A549 (cell line): ENCODE data around the gene SMAD3. TPM values are rescaled to one million over a fixed set of nuclear protein-coding genes. Genes with fewer than 3 reads are reported as not detected.

Experiments used
- ATAC-seq, 2 experiments: fragments of 200-7000 bp in 1 of 2; fragments of >200 bp in 1 of 2; cut with Nextera tagmentation in 1 of 2; cut with Tn5 transposase in 1 of 2; 3 replicates each; pipeline versions ENCODE4 v1.8.0 to v1.9.1; 2018 to 2020; ENCODE audit warnings: mild to moderate bottlenecking in 1 of 2, moderate library complexity in 1 of 2
- CTCF ChIA-PET: fragments of 300-600 bp; sonication (Branson Sonifier 250); formaldehyde crosslinking; extraction: SDS; loops from one replicate; lab custom pipeline; 2021; ENCODE audit warnings: antibody characterized with exemption, inconsistent platforms; lab: Yijun Ruan, JAX
- POLR2A ChIA-PET: fragments of 350-600 bp; formaldehyde crosslinking; extraction: SDS; loops from one replicate; lab custom pipeline; 2021; ENCODE audit warnings: antibody characterized with exemption, inconsistent platforms; lab: Yijun Ruan, JAX
- DNase-seq, 2 experiments: peaks; one replicate each; pipeline versions ENCODE4 v3.0.0 to v3.0.0-alpha.2; 2011 to 2016; ENCODE audit warnings: low read depth in 1 of 2, low spot score in 1 of 2
- FAIRE-seq: peaks from 2 replicates; lab custom pipeline; 2011; peaks lifted over from hg19 to GRCh38; lab: Jason Lieb, UNC
- H3K27ac ChIP-seq, 2 experiments: fragments of >200 bp; sonication (Bioruptor Twin); formaldehyde crosslinking; 3 replicates each; pipeline ENCODE4 v1.5.1; 2016 to 2017
- H3K4me1 ChIP-seq: fragments of >200 bp; sonication (Bioruptor Twin); formaldehyde crosslinking; 3 replicates; pipeline ENCODE4 v1.6.1; 2016
- H3K4me2 ChIP-seq: fragments of >200 bp; sonication (Bioruptor Twin); formaldehyde crosslinking; 3 replicates; pipeline ENCODE4 v1.6.1; 2016
- H3K4me3 ChIP-seq: fragments of >200 bp; sonication (Bioruptor Twin); formaldehyde crosslinking; 3 replicates; pipeline ENCODE4 v1.5.1; 2016
- H3K9me3 ChIP-seq: fragments of >200 bp; sonication (Bioruptor Twin); formaldehyde crosslinking; 3 replicates; pipeline ENCODE4 v1.6.1; 2016
- CEBPB ChIP-seq, 2 experiments: fragments of >200 bp in 1 of 2; sonication (Bioruptor Twin) in 1 of 2; formaldehyde crosslinking in 1 of 2; IDR thresholded peaks; 2 replicates each; pipeline ENCODE4 v1.6.1; 2012 to 2016
- EHF ChIP-seq: fragments of 250-450 bp; sonication (Bioruptor Pico); IDR thresholded peaks from 2 replicates; pipeline ENCODE4 v1.5.0; 2020; ENCODE audit warnings: mild to moderate bottlenecking
- ESRRA ChIP-seq: fragments of 150-350 bp; IDR thresholded peaks from 2 replicates; pipeline ENCODE4 v1.6.1; 2014; ENCODE audit warnings: mild to moderate bottlenecking, low read length, borderline replicate concordance
- HEYL ChIP-seq: fragments of 250-450 bp; sonication (Bioruptor Pico); IDR thresholded peaks from 2 replicates; pipeline ENCODE4 v1.8.0; 2021; ENCODE audit warnings: mild to moderate bottlenecking, moderate library complexity
- JUN ChIP-seq, 2 experiments: fragments of >200 bp; sonication (Bioruptor Twin); formaldehyde crosslinking; IDR thresholded peaks; 2 replicates in 1 of 2; 3 replicates in 1 of 2; pipeline ENCODE4 v1.6.1; 2016 to 2017
- MAFK ChIP-seq: fragments of 450-650 bp; IDR thresholded peaks from 2 replicates; pipeline ENCODE4 v1.6.1; 2014; ENCODE audit not compliant: partially characterized antibody
- RAD21 ChIP-seq, 2 experiments: fragments of >200 bp in 1 of 2; sonication (Bioruptor Twin) in 1 of 2; formaldehyde crosslinking in 1 of 2; IDR thresholded peaks in 1 of 2; conservative IDR thresholded peaks in 1 of 2; 2 replicates in 1 of 2; 3 replicates in 1 of 2; pipeline ENCODE4 v1.6.1; 2012 to 2018; ENCODE audit warnings: inconsistent platforms in 1 of 2
- SMC3 ChIP-seq: fragments of >200 bp; sonication (Bioruptor Twin); formaldehyde crosslinking; IDR thresholded peaks from 3 replicates; pipeline ENCODE4 v1.6.1; 2018; ENCODE audit warnings: inconsistent platforms
- SREBF2 ChIP-seq: fragments of 450-650 bp; IDR thresholded peaks from 2 replicates; pipeline ENCODE4 v1.6.1; 2014; ENCODE audit warnings: mild to moderate bottlenecking, moderate library complexity
- ZC3H11A ChIP-seq: fragments of 450-650 bp; IDR thresholded peaks from 2 replicates; pipeline ENCODE4 v1.6.1; 2014; ENCODE audit warnings: antibody characterized with exemption, mild to moderate bottlenecking
- ZNF302 ChIP-seq: fragments of 250-450 bp; sonication (Bioruptor Pico); IDR thresholded peaks from 2 replicates; pipeline ENCODE4 v1.9.0; 2021; ENCODE audit warnings: inconsistent platforms, mild to moderate bottlenecking, moderate library complexity
- WGBS: methylation state at CpG from one replicate; pipeline ENCODE4 v1.1.6; 2017; ENCODE audit errors: missing lambda C conversion rate; 5-methylcytosine and 5-hydroxymethylcytosine counted together
- polyA plus RNA-seq, 4 experiments: library from polyadenylated mRNA; depleted of rRNA in 3 of 4; stranded (reverse); fragments of >200 nt; fragmentation: RNase III in 1 of 4; extraction: RNeasy Plus Mini Kit Qiagen cat#74134 plus additional on column Dnase treatment in 1 of 4; gene quantifications; 2 replicates in 3 of 4; 3 replicates in 1 of 4; pipeline ENCODE4 v1.2.3, GENCODE V29; 2011 to 2017
- TF ChIP-seq, protein P1 (sequence below): IDR thresholded peaks from 2 replicates; pipeline ENCODE4 v1.6.1; 2012
- TF ChIP-seq, protein P2 (sequence below): fragments of 250-450 bp; sonication (Bioruptor Pico); IDR thresholded peaks from 2 replicates; pipeline ENCODE4 v1.5.0; 2021; ENCODE audit warnings: mild to moderate bottlenecking, moderate library complexity, borderline replicate concordance
- TF ChIP-seq, protein P3 (sequence below): fragments of 250-450 bp; sonication (Bioruptor Pico); IDR thresholded peaks from 2 replicates; pipeline ENCODE4 v1.5.0; 2020; ENCODE audit warnings: low read depth, mild to moderate bottlenecking, moderate library complexity

SMAD3 gene
- polyA plus RNA-seq, 2 of the 4 experiments (the other 2 are of a cell fraction): 74.6 to 77.2 TPM

DNA sequence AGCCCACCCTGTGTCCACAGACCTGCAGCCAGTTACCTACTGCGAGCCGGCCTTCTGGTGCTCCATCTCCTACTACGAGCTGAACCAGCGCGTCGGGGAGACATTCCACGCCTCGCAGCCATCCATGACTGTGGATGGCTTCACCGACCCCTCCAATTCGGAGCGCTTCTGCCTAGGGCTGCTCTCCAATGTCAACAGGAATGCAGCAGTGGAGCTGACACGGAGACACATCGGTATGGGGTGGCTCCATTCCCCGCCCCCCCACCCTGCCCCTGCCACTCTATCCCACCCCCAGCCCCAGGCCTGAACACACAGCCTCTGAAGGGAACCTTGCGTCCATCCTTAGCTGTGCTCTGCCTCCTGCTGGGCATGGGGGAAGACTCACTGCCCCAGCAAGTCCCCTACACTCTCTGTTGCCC lies 115.8 kb downstream of the SMAD3 start:
- DNase-seq: no peak
- H3K4me3 ChIP-seq: no peak overlapping the region
- no peaks in the 10 kb centered on the region for H3K9me3 ChIP-seq
- H3K27ac ChIP-seq: peak overlapping the region in 1 of 2 experiments; percentile 84; a peak in 3 of 6 replicates
- POLR2A ChIA-PET: interaction anchor here (0.7 kb wide), 1 partner anchor 132 kb away, joined by 4 read pairs; no protein-coding TSS in a partner anchor
- 95% methylated on average over 13 of the region's 15 CpGs for WGBS
- no peak for FAIRE-seq
- H3K4me1 ChIP-seq: peaks cover 74% of the 10 kb centered on the region
- TF ChIP-seq, protein P1, sequence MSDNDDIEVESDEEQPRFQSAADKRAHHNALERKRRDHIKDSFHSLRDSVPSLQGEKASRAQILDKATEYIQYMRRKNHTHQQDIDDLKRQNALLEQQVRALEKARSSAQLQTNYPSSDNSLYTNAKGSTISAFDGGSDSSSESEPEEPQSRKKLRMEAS: no peak
- TF ChIP-seq, protein P2, sequence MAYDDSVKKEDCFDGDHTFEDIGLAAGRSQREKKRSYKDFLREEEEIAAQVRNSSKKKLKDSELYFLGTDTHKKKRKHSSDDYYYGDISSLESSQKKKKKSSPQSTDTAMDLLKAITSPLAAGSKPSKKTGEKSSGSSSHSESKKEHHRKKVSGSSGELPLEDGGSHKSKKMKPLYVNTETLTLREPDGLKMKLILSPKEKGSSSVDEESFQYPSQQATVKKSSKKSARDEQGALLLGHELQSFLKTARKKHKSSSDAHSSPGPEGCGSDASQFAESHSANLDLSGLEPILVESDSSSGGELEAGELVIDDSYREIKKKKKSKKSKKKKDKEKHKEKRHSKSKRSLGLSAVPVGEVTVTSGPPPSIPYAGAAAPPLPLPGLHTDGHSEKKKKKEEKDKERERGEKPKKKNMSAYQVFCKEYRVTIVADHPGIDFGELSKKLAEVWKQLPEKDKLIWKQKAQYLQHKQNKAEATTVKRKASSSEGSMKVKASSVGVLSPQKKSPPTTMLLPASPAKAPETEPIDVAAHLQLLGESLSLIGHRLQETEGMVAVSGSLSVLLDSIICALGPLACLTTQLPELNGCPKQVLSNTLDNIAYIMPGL (CRISPR knock-in tag): no peak
- TF ChIP-seq SMC3 (peak; percentile 21; the same call in 1 of the 3 replicates), HEYL (no peak), JUN (IDR thresholded peaks at IDR 0.05) (peak in 1 of 2 experiments; percentile 42; a peak in 1 of 5 replicates), ZC3H11A (no peak), SREBF2 (no peak), MAFK (no peak), RAD21 (conservative IDR thresholded peaks at IDR 0.05 in 1 of 2, IDR thresholded peaks at IDR 0.05 in 1 of 2) (peak; percentile 28 to 31; a peak in 3 of 5 replicates), ZNF302 (CRISPR knock-in tag) (no peak)
- TF ChIP-seq, protein P3, sequence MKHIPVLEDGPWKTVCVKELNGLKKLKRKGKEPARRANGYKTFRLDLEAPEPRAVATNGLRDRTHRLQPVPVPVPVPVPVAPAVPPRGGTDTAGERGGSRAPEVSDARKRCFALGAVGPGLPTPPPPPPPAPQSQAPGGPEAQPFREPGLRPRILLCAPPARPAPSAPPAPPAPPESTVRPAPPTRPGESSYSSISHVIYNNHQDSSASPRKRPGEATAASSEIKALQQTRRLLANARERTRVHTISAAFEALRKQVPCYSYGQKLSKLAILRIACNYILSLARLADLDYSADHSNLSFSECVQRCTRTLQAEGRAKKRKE: no peak
- H3K4me2 ChIP-seq: no peak overlapping the region
- CTCF ChIA-PET: interaction anchor here (1.0 to 1.3 kb wide), 5 partner anchors 8 to 237 kb away, joined by 3 to 4 read pairs (median 3); no protein-coding TSS in a partner anchor
- 0 out of 6 replicates have a peak, but pooled peaks of 1 of the 2 experiments have one; percentile 4 for ATAC-seq

DNA sequence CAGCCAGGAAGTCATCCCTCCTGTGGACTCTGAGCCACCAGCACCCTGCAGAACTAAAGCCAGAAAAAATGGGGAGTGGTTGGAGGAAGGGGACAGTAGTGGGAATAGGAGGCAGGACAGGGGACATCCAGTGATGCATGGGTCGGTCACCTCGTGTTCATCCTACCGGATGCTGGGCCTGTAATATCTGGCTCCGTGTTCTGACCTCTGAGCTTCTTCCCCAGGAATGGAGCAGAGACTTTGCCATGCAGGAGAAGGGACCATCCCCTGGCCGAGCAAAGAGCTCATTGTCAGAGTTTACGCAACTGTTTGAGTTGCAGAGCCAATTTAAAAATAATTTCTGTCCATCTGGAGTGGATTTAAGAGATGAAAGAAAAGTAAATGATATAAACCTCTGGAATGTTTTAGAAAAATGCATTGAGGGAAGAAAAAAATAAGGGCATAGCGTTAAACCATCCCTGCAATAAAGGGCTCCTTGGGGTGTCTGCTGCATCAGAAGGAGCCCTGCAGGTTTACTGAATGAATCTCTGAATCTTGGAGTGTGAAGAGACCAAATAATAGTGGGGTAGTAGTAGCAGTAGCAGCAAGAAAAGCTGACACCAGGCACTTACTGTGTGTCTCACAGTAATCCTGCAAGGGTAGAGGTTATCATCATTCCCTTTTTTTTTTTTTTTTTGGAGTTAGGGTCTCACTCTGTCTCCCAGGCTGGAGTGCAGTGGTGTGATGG lies 118.2 kb downstream of the SMAD3 start:
- FAIRE-seq (no peak), ATAC-seq (no peak), DNase-seq (peak in 1 of 2 experiments; percentile 10)
- no peak overlapping the region for H3K4me3 ChIP-seq
- TF ChIP-seq CEBPB (IDR thresholded peaks at IDR 0.05) (0 out of 4 replicates have a peak, but pooled peaks of 1 of the 2 experiments have one; percentile 11), EHF (no peak)
- H3K9me3 ChIP-seq: no peaks in the 10 kb centered on the region
- CTCF ChIA-PET: interaction anchor here (0.7 to 1.2 kb wide), 4 partner anchors 9 to 238 kb away, joined by 3 to 6 read pairs (median 4); no protein-coding TSS in a partner anchor
- H3K4me1 ChIP-seq: peaks cover 54% of the 10 kb centered on the region
- 85% methylated on average over 7 of the region's 7 CpGs for WGBS
- POLR2A ChIA-PET: interaction anchor here (0.7 kb wide), 1 partner anchor 9 kb away, joined by 4 read pairs; no protein-coding TSS in a partner anchor
- no peak overlapping the region for H3K4me2 ChIP-seq
- peak overlapping the region in 1 of 2 experiments; percentile 30; a peak in 3 of 6 replicates for H3K27ac ChIP-seq

DNA sequence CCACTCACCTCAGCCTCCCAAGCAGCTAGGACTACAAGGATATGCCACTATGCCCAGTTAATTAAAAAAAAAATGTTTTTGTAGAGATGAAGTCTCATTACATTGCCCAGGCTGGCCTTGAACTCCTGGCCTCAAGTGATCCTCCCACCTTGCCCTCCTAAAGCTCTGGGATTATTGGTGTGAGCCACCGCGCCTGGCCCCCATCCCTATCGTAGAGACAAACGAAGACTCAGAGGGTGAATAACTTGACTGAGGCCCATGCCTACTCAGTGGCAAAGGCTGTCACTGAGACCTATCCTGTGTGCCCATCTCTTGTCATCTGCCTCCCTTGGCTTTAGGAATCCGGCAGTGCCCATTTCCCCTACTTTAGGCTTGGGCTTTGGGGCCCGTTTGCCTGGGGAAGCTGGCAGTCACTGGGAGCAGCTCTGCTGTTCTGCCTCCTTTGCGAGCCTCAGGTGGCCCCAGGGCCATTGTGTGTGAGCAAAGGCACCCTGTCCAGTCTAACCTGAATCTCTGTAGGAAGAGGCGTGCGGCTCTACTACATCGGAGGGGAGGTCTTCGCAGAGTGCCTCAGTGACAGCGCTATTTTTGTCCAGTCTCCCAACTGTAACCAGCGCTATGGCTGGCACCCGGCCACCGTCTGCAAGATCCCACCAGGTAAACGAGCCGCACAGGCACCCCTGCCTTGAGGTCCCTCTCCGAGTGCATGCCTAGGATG lies 119.0 kb downstream of the SMAD3 start:
- peaks cover 50% of the 10 kb centered on the region for H3K4me1 ChIP-seq
- H3K4me3 ChIP-seq: no peak overlapping the region
- H3K9me3 ChIP-seq: no peaks in the 10 kb centered on the region
- no peak overlapping the region for H3K4me2 ChIP-seq
- ATAC-seq (no peak), FAIRE-seq (no peak), DNase-seq (peak in 1 of 2 experiments; percentile 9)
- peak overlapping the region in 1 of 2 experiments; percentile 15; a peak in 3 of 6 replicates for H3K27ac ChIP-seq
- CTCF ChIA-PET: interaction anchor here (1.0 to 1.2 kb wide), 3 partner anchors 17 to 238 kb away, joined by 3 to 6 read pairs (median 4); no protein-coding TSS in a partner anchor
- POLR2A ChIA-PET: interaction anchor here (0.7 kb wide), 1 partner anchor 10 kb away, joined by 4 read pairs; no protein-coding TSS in a partner anchor
- TF ChIP-seq ESRRA (no peak), JUN (IDR thresholded peaks at IDR 0.05) (0 out of 5 replicates have a peak, but pooled peaks of 1 of the 2 experiments have one; percentile 7)
- 91% methylated on average over 18 of the region's 18 CpGs for whole genome bisulfite sequencing
